ENCODE results near the gene PPARA. TPM values are rescaled to one million over a fixed set of nuclear protein-coding genes. Genes with fewer than 3 reads are reported as not detected.
A peak's percentile ranks its signal among the peaks of the same experiment; 100 is the strongest.

PPARA gene
- total RNA-seq, 3 donors from 2014 or later (not counting 1 experiment from before 2014, with no cell fraction given): 20.1 to 27.8 (median 27.0) TPM

DNA sequence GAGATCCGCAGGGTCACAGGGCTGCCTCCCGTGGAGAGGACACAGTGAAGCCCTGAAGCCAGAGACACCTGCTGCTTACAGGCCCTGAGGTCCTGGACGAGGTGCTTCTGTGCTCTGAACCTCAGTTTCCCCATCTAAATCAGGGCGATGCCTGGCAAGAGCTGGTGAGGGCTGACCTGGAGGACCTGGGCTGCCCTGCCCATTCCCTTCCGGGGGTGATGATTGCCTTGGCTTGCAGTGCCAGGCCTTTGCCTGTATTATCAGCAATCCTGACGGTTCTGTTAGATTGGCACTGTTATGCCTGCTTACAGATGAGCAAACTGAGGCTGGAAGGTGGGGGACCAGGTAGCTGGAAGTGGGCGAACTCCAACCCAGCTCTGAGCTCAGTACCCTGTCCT lies 138.5 kb downstream of the PPARA start:
- Histone ChIP-seq H3K27me3 (ENCODE audit: control insufficient read depth, insufficient read depth, low read length) (no peaks in the 10 kb centered on the region), H3K36me3 (ENCODE audit: control insufficient read depth, insufficient read depth, low read length) (peaks cover 71% of the 10 kb centered on the region), H3K4me1 (ENCODE audit: control insufficient read depth, insufficient read depth, low read length) (peaks cover 97% of the 10 kb centered on the region), H3K4me3 (ENCODE audit: low read length) (no peak overlapping the region), H3K9me3 (ENCODE audit: control insufficient read depth, insufficient read depth, low read length) (peaks cover 4% of the 10 kb centered on the region), H3K27ac (ENCODE audit: low read length) (peak overlapping the region; percentile 97)
- Mint-ChIP-seq H3K27me3 (ENCODE audit: low read depth in 2 of 2) (no peaks in the 10 kb centered on the region), H3K27ac (peak overlapping the region; percentile 99), H3K36me3 (peaks cover 7% of the 10 kb centered on the region), H3K4me3 (peak overlapping the region; percentile 88), H3K4me1 (peaks cover 75 to 91% of the 10 kb centered on the region in 2 donors), H3K9me3 (no peaks in the 10 kb centered on the region)
- intact Hi-C loops (cut with micrococcal nuclease): loop anchor here (1.0 to 10.0 kb wide), 5 partner anchors 8 to 974 kb away; partner anchors contain the start of gene CDPF1
- TF ChIP-seq, protein P1, sequence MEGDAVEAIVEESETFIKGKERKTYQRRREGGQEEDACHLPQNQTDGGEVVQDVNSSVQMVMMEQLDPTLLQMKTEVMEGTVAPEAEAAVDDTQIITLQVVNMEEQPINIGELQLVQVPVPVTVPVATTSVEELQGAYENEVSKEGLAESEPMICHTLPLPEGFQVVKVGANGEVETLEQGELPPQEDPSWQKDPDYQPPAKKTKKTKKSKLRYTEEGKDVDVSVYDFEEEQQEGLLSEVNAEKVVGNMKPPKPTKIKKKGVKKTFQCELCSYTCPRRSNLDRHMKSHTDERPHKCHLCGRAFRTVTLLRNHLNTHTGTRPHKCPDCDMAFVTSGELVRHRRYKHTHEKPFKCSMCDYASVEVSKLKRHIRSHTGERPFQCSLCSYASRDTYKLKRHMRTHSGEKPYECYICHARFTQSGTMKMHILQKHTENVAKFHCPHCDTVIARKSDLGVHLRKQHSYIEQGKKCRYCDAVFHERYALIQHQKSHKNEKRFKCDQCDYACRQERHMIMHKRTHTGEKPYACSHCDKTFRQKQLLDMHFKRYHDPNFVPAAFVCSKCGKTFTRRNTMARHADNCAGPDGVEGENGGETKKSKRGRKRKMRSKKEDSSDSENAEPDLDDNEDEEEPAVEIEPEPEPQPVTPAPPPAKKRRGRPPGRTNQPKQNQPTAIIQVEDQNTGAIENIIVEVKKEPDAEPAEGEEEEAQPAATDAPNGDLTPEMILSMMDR (IDR thresholded peaks at IDR 0.05): no peak
- 79% methylated on average over 7 of the region's 7 CpGs for WGBS (ENCODE audit: insufficient coverage)
- ATAC-seq (peak; percentile 7 to 15 (median 11)), DNase-seq (no peak)

DNA sequence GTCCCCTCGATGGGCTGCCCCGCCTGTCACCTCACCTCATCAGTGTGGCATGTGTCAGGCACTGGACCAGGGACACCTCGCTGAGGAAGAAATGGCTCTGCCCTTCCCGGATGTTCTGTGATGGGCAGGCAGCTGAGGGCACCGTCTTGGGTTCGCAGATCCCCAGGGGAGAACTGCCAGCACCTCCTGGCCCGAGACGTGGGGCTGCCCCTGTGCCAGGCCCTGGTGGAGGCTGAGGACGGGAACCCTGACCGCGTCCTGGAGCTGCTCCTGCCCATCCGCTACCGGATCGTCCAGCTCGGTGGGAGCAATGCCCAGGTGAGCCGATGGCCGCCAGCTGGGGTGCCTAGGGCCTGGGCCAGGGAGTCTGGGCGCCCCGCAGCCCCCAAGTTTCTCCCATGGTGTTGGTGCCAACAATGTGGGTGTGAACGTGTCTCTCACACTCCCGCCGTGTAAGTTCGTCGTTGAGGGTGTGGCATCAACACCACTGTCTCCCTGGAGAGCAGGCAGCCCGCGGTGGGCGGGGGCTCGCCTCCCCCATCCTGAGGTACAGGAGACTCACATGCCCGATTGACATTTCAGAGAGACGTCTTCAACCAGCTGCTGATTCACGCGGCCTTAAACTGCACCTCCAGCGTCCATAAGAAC lies 139.0 kb downstream of the PPARA start:
- Mint-ChIP-seq H3K9me3 (no peaks in the 10 kb centered on the region), H3K4me1 (peaks cover 73 to 89% of the 10 kb centered on the region in 2 donors), H3K27ac (peak overlapping the region; percentile 99), H3K36me3 (peaks cover 7% of the 10 kb centered on the region), H3K4me3 (peak overlapping the region; percentile 88), H3K27me3 (ENCODE audit: low read depth in 2 of 2) (no peaks in the 10 kb centered on the region)
- peaks cover 4% of the 10 kb centered on the region for H3K9me3 ChIP-seq (ENCODE audit: control insufficient read depth, insufficient read depth, low read length)
- H3K4me1 ChIP-seq (ENCODE audit: control insufficient read depth, insufficient read depth, low read length): peaks cover 93% of the 10 kb centered on the region
- H3K36me3 ChIP-seq (ENCODE audit: control insufficient read depth, insufficient read depth, low read length): peaks cover 66% of the 10 kb centered on the region
- TF ChIP-seq, protein P1 (IDR thresholded peaks at IDR 0.05): no peak
- ATAC-seq: peak; percentile 28 to 64 (median 61)
- intact Hi-C loops (cut with micrococcal nuclease): loop anchor here (1.0 to 10.0 kb wide), 5 partner anchors 8 to 975 kb away; partner anchors contain the start of gene CDPF1
- DNase-seq: peak; percentile 68 to 75
- peak overlapping the region; percentile 2 for H3K4me3 ChIP-seq (ENCODE audit: low read length)
- H3K27me3 ChIP-seq (ENCODE audit: control insufficient read depth, insufficient read depth, low read length): no peaks in the 10 kb centered on the region
- WGBS (ENCODE audit: insufficient coverage): 54% methylated on average over 33 of the region's 33 CpGs
- peak overlapping the region; percentile 97 for H3K27ac ChIP-seq (ENCODE audit: low read length)

DNA sequence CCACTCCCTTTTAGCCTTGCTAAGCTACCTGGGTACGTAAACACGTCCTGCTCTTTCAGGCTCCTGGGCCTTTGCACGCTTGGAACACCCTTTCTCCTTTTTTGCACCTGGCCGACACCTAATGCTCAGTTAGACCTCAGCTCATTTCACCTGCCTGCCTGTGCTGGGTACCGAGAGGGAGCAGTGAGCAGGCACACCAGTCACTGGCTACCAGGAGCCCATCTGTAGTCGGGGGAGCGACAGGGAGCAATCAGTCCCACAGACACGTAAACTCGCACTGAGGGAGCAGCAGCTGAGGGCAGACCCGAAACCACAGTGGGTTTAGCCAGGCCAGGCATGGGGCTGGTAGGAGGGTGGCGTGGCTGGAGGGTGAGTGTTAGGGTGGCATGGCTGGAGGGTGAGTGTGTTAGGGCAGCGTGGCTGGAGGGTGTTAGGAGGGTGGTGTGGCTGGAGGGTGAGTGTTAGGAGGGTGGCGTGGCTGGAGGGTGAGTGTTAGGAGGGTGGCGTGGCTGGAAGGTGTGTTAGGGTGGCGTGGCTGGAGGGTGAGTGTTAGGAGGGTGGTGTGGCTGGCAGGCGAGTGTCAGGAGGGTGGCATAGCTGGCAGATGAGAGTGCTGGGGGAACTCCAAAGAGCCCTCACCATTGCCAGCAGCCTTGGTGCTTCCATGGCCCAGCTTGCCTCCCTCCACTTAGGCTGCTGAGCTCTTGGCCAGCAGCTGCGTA lies 140.0 kb downstream of the PPARA start:
- intact Hi-C loops (cut with micrococcal nuclease): loop anchor here (2.0 to 10.0 kb wide), 2 partner anchors 13 to 295 kb away; no protein-coding TSS in a partner anchor
- Mint-ChIP-seq H3K27me3 (ENCODE audit: low read depth in 2 of 2) (no peaks in the 10 kb centered on the region), H3K4me3 (peak overlapping the region; percentile 88), H3K36me3 (peaks cover 7% of the 10 kb centered on the region), H3K27ac (peak overlapping the region; percentile 99), H3K4me1 (peaks cover 74 to 87% of the 10 kb centered on the region in 2 donors), H3K9me3 (no peaks in the 10 kb centered on the region)
- peaks cover 86% of the 10 kb centered on the region for H3K4me1 ChIP-seq (ENCODE audit: control insufficient read depth, insufficient read depth, low read length)
- TF ChIP-seq, protein P1 (IDR thresholded peaks at IDR 0.05): no peak
- ATAC-seq: peak; percentile 39 to 45 (median 40)
- peaks cover 4% of the 10 kb centered on the region for H3K9me3 ChIP-seq (ENCODE audit: control insufficient read depth, insufficient read depth, low read length)
- WGBS (ENCODE audit: insufficient coverage): 35% methylated on average over 17 of the region's 17 CpGs
- no peaks in the 10 kb centered on the region for H3K27me3 ChIP-seq (ENCODE audit: control insufficient read depth, insufficient read depth, low read length)
- H3K27ac ChIP-seq (ENCODE audit: low read length): peak overlapping the region; percentile 97
- peak; percentile 46 to 54 for DNase-seq
- peaks cover 57% of the 10 kb centered on the region for H3K36me3 ChIP-seq (ENCODE audit: control insufficient read depth, insufficient read depth, low read length)
- peak overlapping the region; percentile 2 for H3K4me3 ChIP-seq (ENCODE audit: low read length)

Measured in natural killer cell (primary cell).